PC-9 (cell line): ENCODE data around the gene PITPNM3. TPM values are rescaled to one million over a fixed set of nuclear protein-coding genes. Genes with fewer than 3 reads are reported as not detected.

Experiments
- BruUV-seq: library from RNA; stranded (reverse); fragments of 400-500 nt; replicated peaks from 2 replicates; lab custom pipeline; 2021; lab: Mats Ljungman, UMichigan
- CTCF ChIA-PET: fragments of 300-600 bp; sonication (Branson Sonifier 250); formaldehyde crosslinking; loops from one replicate; lab custom pipeline; 2022; ENCODE audit warnings: antibody characterized with exemption; lab: Charles Lee
- POLR2A ChIA-PET: fragments of 300-600 bp; sonication (Branson Sonifier 250); formaldehyde crosslinking; loops from one replicate; lab custom pipeline; 2022; ENCODE audit warnings: antibody characterized with exemption; ENCODE audit not compliant: unreplicated experiment; lab: Charles Lee
- DNase-seq, 2 experiments: peaks; one replicate each; pipeline versions ENCODE4 v3.0.0 to v3.0.0-alpha.2; 2015 to 2022; ENCODE audit warnings: mixed read lengths in 1 of 2
- H2AFZ ChIP-seq: fragments of 200-600 bp; sonication (generic); 2 replicates; pipeline ENCODE4 v1.8.1; 2017; ENCODE audit warnings: antibody characterized with exemption
- H3F3A ChIP-seq: fragments of 200-600 bp; sonication (generic); 2 replicates; pipeline ENCODE4 v1.8.1; 2017; ENCODE audit warnings: antibody characterized with exemption, mild to moderate bottlenecking, low read depth; ENCODE audit not compliant: insufficient read depth
- H3K27ac ChIP-seq: fragments of 200-600 bp; sonication (generic); 2 replicates; pipeline ENCODE4 v1.6.1; 2016; ENCODE audit warnings: mixed run types
- H3K27me3 ChIP-seq: fragments of 200-600 bp; sonication (generic); 2 replicates; pipeline ENCODE4 v1.6.1; 2016; ENCODE audit warnings: low read depth, mixed run types; ENCODE audit not compliant: insufficient read depth
- H3K36me3 ChIP-seq: fragments of 200-600 bp; sonication (generic); 2 replicates; pipeline ENCODE4 v1.6.1; 2016; ENCODE audit warnings: low read depth, mixed run types
- H3K4me1 ChIP-seq: fragments of 200-600 bp; sonication (generic); replicated peaks from 2 replicates; pipeline ENCODE4 v1.6.1; 2016; ENCODE audit warnings: mixed run types; ENCODE audit not compliant: insufficient read depth
- H3K4me2 ChIP-seq: fragments of 200-600 bp; sonication (generic); 2 replicates; pipeline ENCODE4 v1.6.1; 2017; ENCODE audit warnings: mixed run types
- H3K4me3 ChIP-seq: fragments of 200-600 bp; sonication (generic); 2 replicates; pipeline ENCODE4 v1.6.1; 2016; ENCODE audit warnings: mixed run types
- H3K79me2 ChIP-seq: fragments of 200-600 bp; sonication (generic); 2 replicates; pipeline ENCODE4 v1.6.1; 2017; ENCODE audit warnings: low read depth, mixed run types
- H3K9me2 ChIP-seq: fragments of 200-600 bp; sonication (generic); 2 replicates; pipeline ENCODE4 v1.8.1; 2017; ENCODE audit warnings: mild to moderate bottlenecking; ENCODE audit not compliant: insufficient read depth
- H3K9me3 ChIP-seq: fragments of 200-600 bp; sonication (generic); 2 replicates; pipeline ENCODE4 v1.8.1; 2016; ENCODE audit warnings: low read depth; ENCODE audit not compliant: insufficient read depth
- H4K20me1 ChIP-seq: fragments of 200-600 bp; sonication (generic); 2 replicates; pipeline ENCODE4 v1.8.1; 2017; ENCODE audit not compliant: insufficient read depth
- EZH2 ChIP-seq: fragments of 200-600 bp; sonication (generic); IDR thresholded peaks from 2 replicates; pipeline ENCODE4 v1.8.0; 2017; ENCODE audit warnings: antibody characterized with exemption, low read depth
- intact Hi-C: fragments of 100-400 bp; cut with micrococcal nuclease; formaldehyde crosslinking; loops from one replicate; pipeline ENCODE4 v1.10.0; 2022; ENCODE audit not compliant: unreplicated experiment
- total RNA-seq: library from RNA; stranded (reverse); gene quantifications from 2 replicates; pipeline ENCODE4 v1.2.3, GENCODE V29; 2021
- TF ChIP-seq, protein P1 (sequence below): fragments of 200-600 bp; sonication (generic); conservative IDR thresholded peaks from 2 replicates; pipeline ENCODE4 v1.6.1; 2017; ENCODE audit warnings: mixed run types, antibody characterized with exemption, mild to moderate bottlenecking, moderate library complexity

PITPNM3 gene
- total RNA-seq, 1 experiment from 2014 or later = 16.9 TPM

- H3K27me3 ChIP-seq = no peaks in the 10 kb centered on the region
- H3K9me2 ChIP-seq = no peaks in the 10 kb centered on the region
- no peak overlapping the region for H3K4me3 ChIP-seq
- no peaks in the 10 kb centered on the region; the same call in 1 of the 2 replicates for H4K20me1 ChIP-seq
- H2AFZ ChIP-seq = no peak overlapping the region
- ChIA-PET POLR2A (no interaction called here), CTCF (no interaction called here)
- no peak overlapping the region for H3K27ac ChIP-seq
- intact Hi-C loops = no loop called here
- H3K36me3 ChIP-seq = peaks cover 60% of the 10 kb centered on the region
- H3K4me1 ChIP-seq = no peaks in the 10 kb centered on the region
- DNase-seq = no peak
- TF ChIP-seq EZH2 = no peak
- TF ChIP-seq, protein P1, sequence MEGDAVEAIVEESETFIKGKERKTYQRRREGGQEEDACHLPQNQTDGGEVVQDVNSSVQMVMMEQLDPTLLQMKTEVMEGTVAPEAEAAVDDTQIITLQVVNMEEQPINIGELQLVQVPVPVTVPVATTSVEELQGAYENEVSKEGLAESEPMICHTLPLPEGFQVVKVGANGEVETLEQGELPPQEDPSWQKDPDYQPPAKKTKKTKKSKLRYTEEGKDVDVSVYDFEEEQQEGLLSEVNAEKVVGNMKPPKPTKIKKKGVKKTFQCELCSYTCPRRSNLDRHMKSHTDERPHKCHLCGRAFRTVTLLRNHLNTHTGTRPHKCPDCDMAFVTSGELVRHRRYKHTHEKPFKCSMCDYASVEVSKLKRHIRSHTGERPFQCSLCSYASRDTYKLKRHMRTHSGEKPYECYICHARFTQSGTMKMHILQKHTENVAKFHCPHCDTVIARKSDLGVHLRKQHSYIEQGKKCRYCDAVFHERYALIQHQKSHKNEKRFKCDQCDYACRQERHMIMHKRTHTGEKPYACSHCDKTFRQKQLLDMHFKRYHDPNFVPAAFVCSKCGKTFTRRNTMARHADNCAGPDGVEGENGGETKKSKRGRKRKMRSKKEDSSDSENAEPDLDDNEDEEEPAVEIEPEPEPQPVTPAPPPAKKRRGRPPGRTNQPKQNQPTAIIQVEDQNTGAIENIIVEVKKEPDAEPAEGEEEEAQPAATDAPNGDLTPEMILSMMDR = no peak
- H3F3A ChIP-seq = peaks cover 6% of the 10 kb centered on the region; the same call in 1 of the 2 replicates
- no peaks in the 10 kb centered on the region for H3K79me2 ChIP-seq
- no peak overlapping the region for H3K4me2 ChIP-seq
- no peaks in the 10 kb centered on the region for H3K9me3 ChIP-seq
- BruUV-seq = no TSS peak
These were observed 31.0 kb upstream of the PITPNM3 start for GRCh38 chr17:6587310-6587709.

DNA sequence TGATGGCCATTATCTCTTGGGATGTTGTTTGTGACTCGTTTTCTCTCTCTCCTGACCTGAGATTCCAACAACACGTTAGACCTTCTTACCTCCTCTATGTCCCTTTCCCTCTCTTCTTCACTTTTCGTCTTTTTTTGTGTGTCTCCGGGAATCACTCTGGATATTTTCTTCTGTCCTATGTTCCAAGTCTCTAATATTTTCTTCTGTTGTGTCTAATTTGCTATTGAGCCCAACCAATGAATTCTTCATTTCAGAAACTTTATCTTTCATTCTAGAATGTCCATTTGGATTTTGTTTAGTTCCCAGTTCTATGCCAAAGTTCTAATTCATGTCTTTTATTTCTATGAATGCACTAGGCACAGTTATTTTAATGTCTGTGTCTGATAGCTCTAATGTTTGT, 27.1 kb upstream of the PITPNM3 start:
- ChIA-PET CTCF (interaction anchor here (0.6 kb wide), 1 partner anchor 24 kb away, joined by 3 read pairs; no protein-coding TSS in a partner anchor), POLR2A (interaction anchor here (0.6 kb wide), 1 partner anchor 129 kb away, joined by 3 read pairs; no protein-coding TSS in a partner anchor)
- Histone ChIP-seq H3K4me3 (no peak overlapping the region), H3K27ac (no peak overlapping the region), H3K9me3 (no peaks in the 10 kb centered on the region), H2AFZ (no peak overlapping the region), H3F3A (peaks cover 6% of the 10 kb centered on the region; the same call in 1 of the 2 replicates), H4K20me1 (no peaks in the 10 kb centered on the region; the same call in 1 of the 2 replicates), H3K4me1 (no peaks in the 10 kb centered on the region), H3K9me2 (no peaks in the 10 kb centered on the region), H3K36me3 (peaks cover 39% of the 10 kb centered on the region), H3K79me2 (no peaks in the 10 kb centered on the region), H3K4me2 (no peak overlapping the region), H3K27me3 (no peaks in the 10 kb centered on the region)
- no TSS peak for BruUV-seq
- no peak for TF ChIP-seq EZH2
- TF ChIP-seq, protein P1 = no peak
- DNase-seq = no peak
- intact Hi-C loops = loop anchor here (2.0 kb wide), 1 partner anchor 15 kb away; no protein-coding TSS in a partner anchor

GRCh38 chr17:6580625-6581024, 24.3 kb upstream of the PITPNM3 start:
- no TSS peak for BruUV-seq
- no peaks in the 10 kb centered on the region for H3K27me3 ChIP-seq
- H3K4me1 ChIP-seq = no peaks in the 10 kb centered on the region
- no peak for DNase-seq
- ChIA-PET POLR2A (no interaction called here), CTCF (no interaction called here)
- H3K9me3 ChIP-seq = no peaks in the 10 kb centered on the region
- peaks cover 36% of the 10 kb centered on the region for H3K36me3 ChIP-seq
- H3K79me2 ChIP-seq = no peaks in the 10 kb centered on the region
- H3F3A ChIP-seq = peaks cover 6% of the 10 kb centered on the region; the same call in 1 of the 2 replicates
- H4K20me1 ChIP-seq = no peaks in the 10 kb centered on the region
- no peak overlapping the region for H3K4me2 ChIP-seq
- TF ChIP-seq, protein P1 = no peak
- no peak for TF ChIP-seq EZH2
- H3K27ac ChIP-seq = no peak overlapping the region
- no peak overlapping the region for H3K4me3 ChIP-seq
- H2AFZ ChIP-seq = no peak overlapping the region
- intact Hi-C loops = no loop called here
- H3K9me2 ChIP-seq = no peaks in the 10 kb centered on the region
